Measurements from ENCODE around the gene LRRTM3.

DNA sequence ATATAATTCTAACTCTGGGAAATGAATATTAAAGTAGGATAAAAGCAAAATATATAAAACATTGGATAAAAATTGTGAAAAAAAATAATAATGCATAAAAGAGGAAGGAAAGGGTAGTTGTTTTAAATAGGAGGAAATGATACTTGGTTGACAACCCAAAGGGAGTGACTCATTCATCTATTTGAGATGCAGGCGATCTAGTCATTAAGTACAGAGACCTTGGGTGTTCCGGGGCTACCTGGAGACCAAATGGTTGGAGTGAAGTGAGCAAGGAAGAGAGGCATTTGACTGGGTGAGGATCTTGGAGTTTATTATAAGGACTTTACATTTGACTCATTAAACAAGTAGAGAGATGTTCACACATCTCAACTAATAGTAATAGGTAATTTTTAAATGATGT is 111.0 kb downstream of the LRRTM3 start:
- TF ChIP-seq, protein P1, sequence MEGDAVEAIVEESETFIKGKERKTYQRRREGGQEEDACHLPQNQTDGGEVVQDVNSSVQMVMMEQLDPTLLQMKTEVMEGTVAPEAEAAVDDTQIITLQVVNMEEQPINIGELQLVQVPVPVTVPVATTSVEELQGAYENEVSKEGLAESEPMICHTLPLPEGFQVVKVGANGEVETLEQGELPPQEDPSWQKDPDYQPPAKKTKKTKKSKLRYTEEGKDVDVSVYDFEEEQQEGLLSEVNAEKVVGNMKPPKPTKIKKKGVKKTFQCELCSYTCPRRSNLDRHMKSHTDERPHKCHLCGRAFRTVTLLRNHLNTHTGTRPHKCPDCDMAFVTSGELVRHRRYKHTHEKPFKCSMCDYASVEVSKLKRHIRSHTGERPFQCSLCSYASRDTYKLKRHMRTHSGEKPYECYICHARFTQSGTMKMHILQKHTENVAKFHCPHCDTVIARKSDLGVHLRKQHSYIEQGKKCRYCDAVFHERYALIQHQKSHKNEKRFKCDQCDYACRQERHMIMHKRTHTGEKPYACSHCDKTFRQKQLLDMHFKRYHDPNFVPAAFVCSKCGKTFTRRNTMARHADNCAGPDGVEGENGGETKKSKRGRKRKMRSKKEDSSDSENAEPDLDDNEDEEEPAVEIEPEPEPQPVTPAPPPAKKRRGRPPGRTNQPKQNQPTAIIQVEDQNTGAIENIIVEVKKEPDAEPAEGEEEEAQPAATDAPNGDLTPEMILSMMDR (IDR thresholded peaks at IDR 0.05) = no peak
- no peak for TF ChIP-seq POLR2A (IDR thresholded peaks at IDR 0.05)
